Progenitor cell of endocrine pancreas (in vitro differentiated cells): Measurements from ENCODE around the gene ETV6. TPM values are rescaled to one million over a fixed set of nuclear protein-coding genes. Genes with fewer than 3 reads are reported as not detected.

Experiments used
- DNase-seq: peaks from one replicate; pipeline ENCODE4 v3.0.0; 2021; ENCODE audit warnings: low spot score; ENCODE audit not compliant: unreplicated experiment
- H3K27ac Mint-ChIP-seq: 2 replicates; pipeline ENCODE4 v1.8.0; 2021; ENCODE audit warnings: mild to moderate bottlenecking, moderate library complexity, mixed read lengths
- H3K27me3 Mint-ChIP-seq: 2 replicates; pipeline ENCODE4 v1.8.0; 2021; ENCODE audit warnings: mixed read lengths
- H3K36me3 Mint-ChIP-seq: 2 replicates; pipeline ENCODE4 v1.8.0; 2022; ENCODE audit warnings: mixed read lengths; ENCODE audit not compliant: insufficient read depth
- H3K4me1 Mint-ChIP-seq: 2 replicates; pipeline ENCODE4 v1.8.0; 2021; ENCODE audit warnings: low read depth, mixed read lengths
- H3K4me3 Mint-ChIP-seq: 2 replicates; pipeline ENCODE4 v1.8.0; 2021; ENCODE audit warnings: low read depth, mild to moderate bottlenecking, moderate library complexity, mixed read lengths
- H3K9me3 Mint-ChIP-seq: 2 replicates; pipeline ENCODE4 v1.8.0; 2021; ENCODE audit warnings: low read depth, mixed read lengths
- total RNA-seq: library from RNA; stranded (reverse); gene quantifications from 2 replicates; pipeline ENCODE4 v1.2.1, GENCODE V29; 2021
- TF ChIP-seq, protein P1 (sequence below): fragments of 200-600 bp; sonication (generic); IDR thresholded peaks from one replicate; pipeline ENCODE4 v1.5.0; 2021; ENCODE audit warnings: antibody characterized with exemption, mild to moderate bottlenecking; ENCODE audit not compliant: unreplicated experiment

Gene ETV6
- total RNA-seq, 1 donor from 2014 or later: 55.2 TPM

DNA sequence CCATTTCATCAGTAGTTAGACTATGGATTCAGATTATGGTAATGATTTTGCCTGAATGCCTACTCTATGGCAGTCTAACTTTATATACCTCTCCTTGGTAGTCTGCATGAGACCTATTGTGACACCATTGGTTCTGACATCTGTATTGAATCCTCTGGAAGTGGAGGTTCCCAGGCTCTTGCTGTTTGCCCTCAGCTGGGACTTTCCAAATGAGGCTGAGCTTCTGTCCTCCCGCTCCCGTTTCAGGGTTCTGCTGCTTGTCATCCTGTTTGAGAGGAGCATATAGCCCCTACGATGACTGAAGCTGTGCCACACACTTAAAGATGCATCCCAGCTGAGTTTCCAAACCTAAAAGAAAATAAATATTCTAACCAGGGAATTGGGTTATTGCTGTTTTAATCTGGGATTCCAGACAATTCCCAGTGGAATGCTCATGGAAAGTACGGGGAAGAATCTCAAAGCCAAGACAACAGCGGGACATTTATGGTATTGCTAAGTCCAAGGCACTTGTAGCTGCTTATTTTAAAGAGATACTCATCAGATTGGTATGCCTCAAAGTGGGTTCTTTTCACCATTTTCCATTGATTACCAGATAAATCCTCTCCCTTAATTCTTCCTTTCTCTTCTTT is 105.9 kb downstream of the ETV6 start:
- H3K4me1 Mint-ChIP-seq: peaks cover 38% of the 10 kb centered on the region
- H3K27me3 Mint-ChIP-seq: peaks cover 2% of the 10 kb centered on the region
- H3K36me3 Mint-ChIP-seq: peaks cover 15% of the 10 kb centered on the region
- H3K9me3 Mint-ChIP-seq: no peaks in the 10 kb centered on the region
- DNase-seq: no peak
- no peak overlapping the region for H3K4me3 Mint-ChIP-seq
- TF ChIP-seq, protein P1, sequence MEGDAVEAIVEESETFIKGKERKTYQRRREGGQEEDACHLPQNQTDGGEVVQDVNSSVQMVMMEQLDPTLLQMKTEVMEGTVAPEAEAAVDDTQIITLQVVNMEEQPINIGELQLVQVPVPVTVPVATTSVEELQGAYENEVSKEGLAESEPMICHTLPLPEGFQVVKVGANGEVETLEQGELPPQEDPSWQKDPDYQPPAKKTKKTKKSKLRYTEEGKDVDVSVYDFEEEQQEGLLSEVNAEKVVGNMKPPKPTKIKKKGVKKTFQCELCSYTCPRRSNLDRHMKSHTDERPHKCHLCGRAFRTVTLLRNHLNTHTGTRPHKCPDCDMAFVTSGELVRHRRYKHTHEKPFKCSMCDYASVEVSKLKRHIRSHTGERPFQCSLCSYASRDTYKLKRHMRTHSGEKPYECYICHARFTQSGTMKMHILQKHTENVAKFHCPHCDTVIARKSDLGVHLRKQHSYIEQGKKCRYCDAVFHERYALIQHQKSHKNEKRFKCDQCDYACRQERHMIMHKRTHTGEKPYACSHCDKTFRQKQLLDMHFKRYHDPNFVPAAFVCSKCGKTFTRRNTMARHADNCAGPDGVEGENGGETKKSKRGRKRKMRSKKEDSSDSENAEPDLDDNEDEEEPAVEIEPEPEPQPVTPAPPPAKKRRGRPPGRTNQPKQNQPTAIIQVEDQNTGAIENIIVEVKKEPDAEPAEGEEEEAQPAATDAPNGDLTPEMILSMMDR: no peak
- H3K27ac Mint-ChIP-seq: no peak overlapping the region

DNA sequence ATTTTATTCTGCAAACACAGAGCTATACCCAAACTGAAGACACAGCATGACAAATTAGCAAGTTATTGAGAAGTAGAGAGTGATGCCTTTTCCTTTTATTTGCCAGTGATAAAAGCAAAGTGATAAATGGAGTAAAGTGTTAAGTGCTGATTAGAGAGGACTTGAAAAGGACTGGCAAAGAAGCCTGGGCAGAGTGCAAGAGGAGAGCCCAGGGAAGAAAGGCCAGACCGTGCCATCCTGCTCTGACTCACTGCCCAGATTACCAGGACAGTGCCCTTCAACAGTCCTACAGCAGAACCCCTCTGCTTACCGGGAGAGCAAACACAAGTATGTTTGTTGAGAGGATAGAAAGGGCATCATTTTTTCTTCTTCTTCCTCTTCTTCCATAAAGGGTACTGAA is 106.5 kb downstream of the ETV6 start:
- peaks cover 2% of the 10 kb centered on the region for H3K27me3 Mint-ChIP-seq
- no peak overlapping the region for H3K4me3 Mint-ChIP-seq
- no peak for DNase-seq
- H3K4me1 Mint-ChIP-seq: peaks cover 38% of the 10 kb centered on the region
- H3K27ac Mint-ChIP-seq: no peak overlapping the region
- H3K36me3 Mint-ChIP-seq: peaks cover 15% of the 10 kb centered on the region
- no peaks in the 10 kb centered on the region for H3K9me3 Mint-ChIP-seq
- TF ChIP-seq, protein P1: no peak

DNA sequence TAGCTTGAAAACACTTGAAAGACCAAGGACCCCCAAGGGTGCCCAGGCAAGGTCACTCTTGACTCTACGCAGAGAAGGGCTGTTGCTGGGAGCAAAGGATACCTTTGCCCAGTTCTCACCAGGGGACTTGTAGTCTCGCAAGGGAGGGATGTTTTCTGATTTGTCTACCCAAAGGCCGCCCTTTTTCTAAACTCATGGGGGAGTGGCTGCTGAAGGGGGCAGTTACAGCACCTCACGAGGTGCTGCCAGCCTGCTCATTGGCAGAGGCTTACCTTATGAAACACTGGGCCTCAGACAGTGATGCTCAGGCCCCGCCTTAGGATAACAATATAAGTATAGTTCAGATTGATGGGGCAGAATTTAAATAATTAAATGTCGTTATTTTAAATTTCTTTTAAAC is 107.0 kb downstream of the ETV6 start:
- no peak overlapping the region for H3K27ac Mint-ChIP-seq
- H3K4me1 Mint-ChIP-seq: peaks cover 33% of the 10 kb centered on the region
- no peak overlapping the region for H3K4me3 Mint-ChIP-seq
- no peak for DNase-seq
- peaks cover 2% of the 10 kb centered on the region for H3K27me3 Mint-ChIP-seq
- no peaks in the 10 kb centered on the region for H3K9me3 Mint-ChIP-seq
- peaks cover 15% of the 10 kb centered on the region for H3K36me3 Mint-ChIP-seq
- TF ChIP-seq, protein P1: no peak

DNA sequence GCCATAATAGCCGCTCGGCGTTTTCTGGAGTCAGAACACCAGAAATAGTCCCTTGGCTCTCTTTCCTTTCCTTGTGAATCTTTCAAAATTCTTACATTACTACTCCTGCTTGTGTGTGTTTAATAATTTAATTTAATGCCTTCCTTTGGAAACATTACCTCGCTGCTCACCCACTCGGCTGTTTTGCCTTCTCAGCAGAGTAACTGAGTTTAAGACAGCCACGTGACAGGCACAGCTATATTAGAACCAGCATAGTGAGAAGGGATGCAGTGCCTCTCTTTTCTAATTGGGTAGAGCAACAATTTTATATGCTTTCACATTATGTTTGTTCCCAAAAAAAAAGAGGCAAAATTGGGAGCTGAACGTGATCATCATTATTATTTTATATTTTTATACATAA is 107.6 kb downstream of the ETV6 start:
- DNase-seq: no peak
- Mint-ChIP-seq H3K4me1 (peaks cover 30% of the 10 kb centered on the region), H3K27ac (no peak overlapping the region), H3K4me3 (no peak overlapping the region), H3K36me3 (peaks cover 15% of the 10 kb centered on the region), H3K27me3 (peaks cover 2% of the 10 kb centered on the region), H3K9me3 (no peaks in the 10 kb centered on the region)
- TF ChIP-seq, protein P1: no peak

DNA sequence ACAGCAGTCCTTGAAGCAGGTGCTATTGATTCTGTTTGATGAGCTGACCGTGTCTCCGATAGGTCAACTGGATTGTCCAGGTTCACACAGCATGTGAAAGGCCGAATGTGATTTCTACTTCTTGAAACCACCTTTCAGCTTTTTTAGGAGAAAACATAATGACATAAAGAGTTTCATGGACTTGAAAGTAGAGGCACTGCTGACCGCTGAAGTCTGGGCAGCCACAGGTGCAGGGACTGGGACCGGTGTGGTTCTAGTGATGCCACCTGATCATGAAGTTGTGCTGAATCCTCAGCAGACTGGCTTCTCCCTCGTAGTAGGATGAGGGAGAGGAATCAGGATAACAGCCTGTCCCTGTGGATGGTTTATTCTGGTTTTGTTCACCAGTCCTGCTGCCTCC is 108.1 kb downstream of the ETV6 start:
- TF ChIP-seq, protein P1: no peak
- H3K27ac Mint-ChIP-seq: no peak overlapping the region
- H3K9me3 Mint-ChIP-seq: no peaks in the 10 kb centered on the region
- H3K4me3 Mint-ChIP-seq: no peak overlapping the region
- H3K27me3 Mint-ChIP-seq: peaks cover 2% of the 10 kb centered on the region
- peaks cover 15% of the 10 kb centered on the region for H3K36me3 Mint-ChIP-seq
- DNase-seq: no peak
- peaks cover 30% of the 10 kb centered on the region for H3K4me1 Mint-ChIP-seq
